HG02571 (cell line): Measurements from ENCODE around the gene TTLL12.

ENCODE experiments used
- ATAC-seq: cut with Tn5 transposase; IDR thresholded peaks from one replicate; pipeline ENCODE4 v1.9.1; 2021; ENCODE audit warnings: mild to moderate bottlenecking, moderate library complexity; ENCODE audit not compliant: unreplicated experiment

Gene TTLL12

GRCh38 chr22:43174941-43175531 is 11.9 kb downstream of the TTLL12 start:
- ATAC-seq: no peak

GRCh38 chr22:43173976-43174720 is 12.8 kb downstream of the TTLL12 start:
- ATAC-seq: no peak

- ATAC-seq: no peak
These were observed 13.4 kb downstream of the TTLL12 start for GRCh38 chr22:43173566-43173965.

- no peak for ATAC-seq
These were observed 14.7 kb downstream of the TTLL12 start for GRCh38 chr22:43172191-43172590.

GRCh38 chr22:43171607-43172006 is 15.3 kb downstream of the TTLL12 start:
- ATAC-seq: no peak

GRCh38 chr22:43171019-43171491 is 15.9 kb downstream of the TTLL12 start:
- no peak for ATAC-seq

GRCh38 chr22:43170131-43170480 is 16.8 kb downstream of the TTLL12 start:
- ATAC-seq: no peak

- ATAC-seq: no peak
These were observed 17.4 kb downstream of the TTLL12 start for GRCh38 chr22:43169310-43170130.

- ATAC-seq: no peak
These were observed 18.2 kb downstream of the TTLL12 start for GRCh38 chr22:43168471-43169309.

- ATAC-seq: no peak
These were observed 19.8 kb downstream of the TTLL12 start for GRCh38 chr22:43167001-43167589.

GRCh38 chr22:43166132-43166930 is 20.6 kb downstream of the TTLL12 start:
- no peak for ATAC-seq

- ATAC-seq: no peak
These were observed 22.3 kb downstream of the TTLL12 start for GRCh38 chr22:43164636-43165035.

- ATAC-seq: no peak
These were observed 23.6 kb downstream of the TTLL12 start for GRCh38 chr22:43163241-43163795.

GRCh38 chr22:43162412-43163150 is 24.4 kb downstream of the TTLL12 start:
- no peak for ATAC-seq

GRCh38 chr22:43160497-43161126 is 26.3 kb downstream of the TTLL12 start:
- no peak for ATAC-seq

GRCh38 chr22:43159484-43160178 is 27.3 kb downstream of the TTLL12 start:
- no peak for ATAC-seq

- ATAC-seq: no peak
These were observed 28.0 kb downstream of the TTLL12 start for GRCh38 chr22:43158778-43159483.
